22Rv1 (cell line): Measurements from ENCODE around the gene ASPRV1.

ENCODE experiments used
- H3K27ac ChIP-seq: fragments of 450-650 bp; 2 replicates; pipeline ENCODE4 v1.5.1; 2017
- ZFX ChIP-seq: fragments of 450-650 bp; IDR thresholded peaks from 2 replicates; pipeline ENCODE4 v1.6.1; 2017; ENCODE audit warnings: antibody characterized with exemption, borderline replicate concordance
- TF ChIP-seq, protein P1 (sequence below): fragments of 450-650 bp; IDR thresholded peaks from 2 replicates; pipeline ENCODE4 v1.5.1; 2017; ENCODE audit warnings: mild to moderate bottlenecking

The ASPRV1 gene

DNA sequence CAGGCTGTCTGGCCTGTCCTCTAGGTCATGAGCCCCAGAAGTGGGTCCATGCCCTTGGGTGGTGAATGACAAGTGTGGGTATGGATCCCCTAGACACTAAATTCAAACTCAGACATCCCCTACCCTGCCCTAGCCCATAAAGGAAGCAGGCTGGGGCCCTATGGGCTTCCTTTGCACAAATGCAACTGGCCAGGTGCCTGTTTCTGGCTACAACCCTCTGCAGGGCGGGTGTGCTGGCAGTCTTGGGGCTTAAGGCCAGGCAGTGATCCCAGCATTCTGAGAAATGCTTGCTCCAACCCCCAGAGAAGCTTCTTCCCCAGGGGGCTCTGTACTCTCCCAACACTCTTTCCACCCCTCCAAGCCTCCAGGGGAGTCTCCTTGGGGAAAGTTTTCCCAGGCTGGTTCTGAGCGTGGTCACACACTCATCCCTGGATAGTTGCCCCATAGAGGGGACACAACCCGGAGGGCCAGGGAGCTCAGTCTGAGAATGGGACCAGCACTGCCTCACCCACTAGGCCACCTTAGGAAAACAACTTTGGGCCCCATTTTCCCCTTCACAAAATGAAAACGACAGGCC lies 16.6 kb upstream of the ASPRV1 start:
- no peak overlapping the region for H3K27ac ChIP-seq
- TF ChIP-seq ZFX = no peak
- TF ChIP-seq, protein P1, sequence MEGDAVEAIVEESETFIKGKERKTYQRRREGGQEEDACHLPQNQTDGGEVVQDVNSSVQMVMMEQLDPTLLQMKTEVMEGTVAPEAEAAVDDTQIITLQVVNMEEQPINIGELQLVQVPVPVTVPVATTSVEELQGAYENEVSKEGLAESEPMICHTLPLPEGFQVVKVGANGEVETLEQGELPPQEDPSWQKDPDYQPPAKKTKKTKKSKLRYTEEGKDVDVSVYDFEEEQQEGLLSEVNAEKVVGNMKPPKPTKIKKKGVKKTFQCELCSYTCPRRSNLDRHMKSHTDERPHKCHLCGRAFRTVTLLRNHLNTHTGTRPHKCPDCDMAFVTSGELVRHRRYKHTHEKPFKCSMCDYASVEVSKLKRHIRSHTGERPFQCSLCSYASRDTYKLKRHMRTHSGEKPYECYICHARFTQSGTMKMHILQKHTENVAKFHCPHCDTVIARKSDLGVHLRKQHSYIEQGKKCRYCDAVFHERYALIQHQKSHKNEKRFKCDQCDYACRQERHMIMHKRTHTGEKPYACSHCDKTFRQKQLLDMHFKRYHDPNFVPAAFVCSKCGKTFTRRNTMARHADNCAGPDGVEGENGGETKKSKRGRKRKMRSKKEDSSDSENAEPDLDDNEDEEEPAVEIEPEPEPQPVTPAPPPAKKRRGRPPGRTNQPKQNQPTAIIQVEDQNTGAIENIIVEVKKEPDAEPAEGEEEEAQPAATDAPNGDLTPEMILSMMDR = no peak

DNA sequence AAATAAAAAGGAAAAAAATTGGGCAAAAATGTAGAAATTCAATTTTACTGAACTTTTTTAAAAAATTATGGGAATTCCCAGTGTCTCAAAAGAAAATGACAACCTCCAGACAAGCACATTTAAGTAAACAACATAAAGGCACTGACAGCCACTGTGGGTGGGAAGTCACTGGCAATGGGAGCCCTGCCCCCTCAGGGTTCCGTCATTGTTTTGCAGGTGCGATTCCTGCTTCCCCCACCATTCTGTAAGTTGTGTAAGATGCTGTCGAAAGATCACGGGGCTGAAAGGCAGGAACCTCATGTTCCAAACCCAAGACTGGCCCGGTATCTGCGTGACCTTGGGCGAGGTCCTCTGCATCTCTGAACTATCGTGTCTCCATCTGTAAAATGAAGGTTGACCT lies 15.8 kb upstream of the ASPRV1 start:
- no peak for TF ChIP-seq ZFX
- TF ChIP-seq, protein P1 = no peak
- H3K27ac ChIP-seq = no peak overlapping the region

DNA sequence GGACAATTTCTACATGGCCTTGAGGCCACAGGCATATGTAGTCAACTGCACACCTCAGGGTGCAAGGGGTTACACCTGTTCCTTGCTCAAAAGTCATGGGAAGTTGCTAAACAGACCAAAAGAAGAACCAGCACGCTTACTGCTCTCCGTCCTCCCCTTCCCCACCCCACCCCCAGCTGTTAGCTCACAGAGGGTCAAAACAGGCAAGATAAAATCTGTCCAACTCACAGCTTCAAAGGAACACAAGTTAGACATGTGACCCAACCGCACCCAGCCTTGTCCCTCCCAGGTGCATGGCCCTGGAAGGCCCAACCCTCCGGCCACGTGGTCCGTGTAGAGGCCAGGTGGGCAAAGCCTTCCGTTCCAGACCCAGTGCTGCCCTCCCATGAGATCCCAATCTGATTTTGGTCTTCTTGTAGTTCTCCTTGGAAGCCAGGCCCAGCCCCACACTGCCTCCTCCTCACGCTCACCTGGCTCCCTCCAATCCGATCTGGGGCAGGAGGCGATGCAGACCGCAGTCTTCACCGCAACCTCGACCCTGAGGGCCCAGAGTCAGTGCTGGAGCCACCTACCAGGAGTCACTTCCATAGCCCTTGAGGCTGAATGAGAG lies 14.5 kb upstream of the ASPRV1 start:
- no peak for TF ChIP-seq ZFX
- TF ChIP-seq, protein P1 = no peak
- no peak overlapping the region for H3K27ac ChIP-seq

DNA sequence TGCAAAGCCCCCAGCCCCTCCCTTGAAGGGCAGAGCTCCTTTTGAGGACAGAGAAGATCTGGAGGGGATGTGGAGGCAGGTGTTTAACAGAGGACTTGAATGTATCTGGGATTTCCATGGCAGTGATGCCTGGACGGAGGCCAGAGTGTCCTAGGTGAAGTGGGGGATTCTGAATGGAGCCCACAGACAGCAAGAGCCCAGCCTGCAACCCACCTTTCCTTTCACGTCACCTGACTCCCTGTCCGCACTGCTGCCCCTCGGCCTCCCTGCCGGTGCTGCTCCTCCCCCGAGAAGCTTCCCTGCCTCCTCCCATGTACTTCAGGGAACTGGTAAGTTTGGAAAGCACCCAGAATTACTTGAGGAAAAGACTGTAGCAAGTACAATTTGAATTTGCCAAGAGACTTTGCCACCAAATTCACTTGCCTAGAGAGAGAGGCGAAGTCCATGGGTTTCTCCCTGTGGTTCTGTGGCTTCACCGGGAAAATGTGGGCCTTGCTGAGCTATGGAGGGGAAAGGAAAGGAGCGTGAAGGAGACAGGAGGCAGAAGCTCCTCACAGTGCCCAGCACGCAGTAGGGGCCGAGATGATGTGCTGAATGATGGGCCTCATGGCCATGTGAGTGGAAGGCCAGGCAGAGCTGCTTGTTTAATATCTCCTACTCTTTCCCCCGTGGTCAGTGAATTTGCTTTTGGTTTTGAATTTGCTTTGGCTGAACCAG lies 13.9 kb upstream of the ASPRV1 start:
- TF ChIP-seq ZFX = no peak
- TF ChIP-seq, protein P1 = no peak
- H3K27ac ChIP-seq = no peak overlapping the region

DNA sequence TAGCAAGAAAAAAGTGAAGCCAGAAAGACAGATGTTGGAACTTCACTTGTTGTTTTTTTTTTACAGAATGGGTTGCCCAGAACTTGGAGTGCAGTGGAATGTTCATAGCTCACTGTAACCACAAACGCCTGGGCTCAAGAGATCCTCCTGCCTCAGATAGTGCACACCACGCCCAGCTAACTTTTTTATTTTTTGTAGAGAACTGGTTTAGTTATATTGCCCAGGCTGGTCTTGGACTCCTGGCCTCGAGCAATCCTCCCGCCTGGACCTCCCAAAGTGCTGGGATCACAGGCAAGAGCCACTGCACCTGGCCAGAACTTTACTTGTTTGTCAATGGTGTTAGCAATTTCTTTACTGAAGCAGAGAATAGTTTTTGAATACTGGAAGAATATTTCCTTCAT lies 11.9 kb upstream of the ASPRV1 start:
- TF ChIP-seq, protein P1 = no peak
- no peak overlapping the region for H3K27ac ChIP-seq

DNA sequence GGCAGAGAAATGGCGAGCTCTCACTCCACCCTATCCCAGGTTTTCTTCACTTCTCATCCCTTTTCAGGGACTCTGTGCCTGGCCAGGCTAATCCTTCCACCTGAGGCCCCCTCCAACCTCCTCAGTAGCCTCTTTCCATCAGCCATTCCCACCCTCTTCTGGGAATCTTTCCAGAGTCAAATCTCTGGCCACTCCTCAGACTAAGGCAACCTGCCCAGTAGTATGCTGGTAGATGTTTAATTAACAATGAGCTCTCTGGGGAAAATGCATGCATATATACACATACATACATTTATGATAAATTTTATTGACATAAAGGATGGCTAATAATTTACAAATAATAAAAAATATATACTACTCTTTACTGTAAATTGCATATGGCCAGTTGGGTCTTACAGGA lies 11.4 kb upstream of the ASPRV1 start:
- no peak overlapping the region for H3K27ac ChIP-seq
- TF ChIP-seq, protein P1 = no peak
- TF ChIP-seq ZFX = no peak

DNA sequence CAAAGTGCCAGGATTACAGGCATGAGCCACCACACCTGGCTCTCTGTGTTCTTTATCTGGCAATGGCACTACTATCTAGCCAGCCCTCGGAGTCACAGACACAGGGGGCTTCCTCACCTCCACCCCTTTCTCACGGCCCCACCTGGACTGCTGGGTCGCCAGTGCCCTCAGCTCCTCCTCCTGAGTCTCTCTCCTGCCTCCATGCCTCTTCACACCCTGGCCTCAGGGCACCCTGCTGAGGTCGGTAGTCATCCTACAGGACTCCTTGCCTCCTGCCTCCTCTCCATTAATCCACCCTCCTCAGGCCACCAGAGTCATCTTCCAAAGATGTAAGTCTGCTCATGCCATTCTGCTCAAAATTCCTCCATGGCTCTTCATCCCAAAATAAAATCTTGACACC lies 8.6 kb upstream of the ASPRV1 start:
- no peak for TF ChIP-seq ZFX
- TF ChIP-seq, protein P1 = no peak
- H3K27ac ChIP-seq = no peak overlapping the region
